ENCODE measurements around the gene SMPD3. TPM values are rescaled to one million over a fixed set of nuclear protein-coding genes. Genes with fewer than 3 reads are reported as not detected.
"Not testable (repeated sequence)": the region's sequence is repeated elsewhere in the genome, so short reads cannot be mapped to it uniquely, and the experiment has no call there.

SMPD3 gene
- total RNA-seq: 0.07 TPM in 1 of 2 replicates, not detected in the other

- peak; percentile 94 for DNase-seq (ENCODE audit: low read depth, low spot score)
These were observed at the start of gene SMPD3 for GRCh38 chr16:68448360-68448970. Gene SMPD3, minus strand, starts transcription at chr16:68448508. Its CDS starts 76,327 bp downstream, at chr16:68372181.

- no peak for DNase-seq (ENCODE audit: low read depth, low spot score)
These were observed 48.4 kb upstream of the SMPD3 start for GRCh38 chr16:68496689-68497088.

- not testable (repeated sequence) for DNase-seq (ENCODE audit: low read depth, low spot score)
These were observed 46.0 kb upstream of the SMPD3 start for GRCh38 chr16:68494261-68494660.

GRCh38 chr16:68493412-68494070, 45.2 kb upstream of the SMPD3 start:
- no peak for DNase-seq (ENCODE audit: low read depth, low spot score)

GRCh38 chr16:68492543-68493411, 44.5 kb upstream of the SMPD3 start:
- no peak for DNase-seq (ENCODE audit: low read depth, low spot score)

GRCh38 chr16:68492151-68492542, 43.8 kb upstream of the SMPD3 start:
- no peak for DNase-seq (ENCODE audit: low read depth, low spot score)

- no peak for DNase-seq (ENCODE audit: low read depth, low spot score)
These were observed 43.3 kb upstream of the SMPD3 start for GRCh38 chr16:68491576-68491950.

GRCh38 chr16:68490829-68491575, 42.7 kb upstream of the SMPD3 start:
- DNase-seq (ENCODE audit: low read depth, low spot score): no peak

- DNase-seq (ENCODE audit: low read depth, low spot score): no peak
These were observed 42.0 kb upstream of the SMPD3 start for GRCh38 chr16:68490358-68490757.

GRCh38 chr16:68488554-68488953, 40.2 kb upstream of the SMPD3 start:
- no peak for DNase-seq (ENCODE audit: low read depth, low spot score)

- DNase-seq (ENCODE audit: low read depth, low spot score): no peak
These were observed 39.4 kb upstream of the SMPD3 start for GRCh38 chr16:68487669-68488068.

- no peak for DNase-seq (ENCODE audit: low read depth, low spot score)
These were observed 38.9 kb upstream of the SMPD3 start for GRCh38 chr16:68487203-68487514.

- no peak for DNase-seq (ENCODE audit: low read depth, low spot score)
These were observed 38.3 kb upstream of the SMPD3 start for GRCh38 chr16:68486502-68487202.

GRCh38 chr16:68481636-68482035, 33.3 kb upstream of the SMPD3 start:
- DNase-seq (ENCODE audit: low read depth, low spot score): no peak

- no peak for DNase-seq (ENCODE audit: low read depth, low spot score)
These were observed 32.0 kb upstream of the SMPD3 start for GRCh38 chr16:68480084-68480995.

GRCh38 chr16:68479271-68479670, 31.0 kb upstream of the SMPD3 start:
- DNase-seq (ENCODE audit: low read depth, low spot score): no peak

GRCh38 chr16:68478526-68479250, 30.4 kb upstream of the SMPD3 start:
- DNase-seq (ENCODE audit: low read depth, low spot score): no peak

GRCh38 chr16:68475071-68475470, 26.8 kb upstream of the SMPD3 start:
- DNase-seq (ENCODE audit: low read depth, low spot score): no peak

- no peak for DNase-seq (ENCODE audit: low read depth, low spot score)
These were observed 25.2 kb upstream of the SMPD3 start for GRCh38 chr16:68473358-68474070.

All from pulmonary artery endothelial cell (primary cell).